Activated naive CD4-positive, alpha-beta T cell (primary cell): ENCODE measurements around the gene CFC1B.
"Not testable (repeated sequence)": the region's sequence is repeated elsewhere in the genome, so short reads cannot be mapped to it uniquely, and the experiment has no call there.

Experiments used
- DNase-seq, 4 experiments: peaks; one replicate each; lab custom pipeline; 2025; lab: John Stamatoyannopoulos, UW

Gene CFC1B

DNA sequence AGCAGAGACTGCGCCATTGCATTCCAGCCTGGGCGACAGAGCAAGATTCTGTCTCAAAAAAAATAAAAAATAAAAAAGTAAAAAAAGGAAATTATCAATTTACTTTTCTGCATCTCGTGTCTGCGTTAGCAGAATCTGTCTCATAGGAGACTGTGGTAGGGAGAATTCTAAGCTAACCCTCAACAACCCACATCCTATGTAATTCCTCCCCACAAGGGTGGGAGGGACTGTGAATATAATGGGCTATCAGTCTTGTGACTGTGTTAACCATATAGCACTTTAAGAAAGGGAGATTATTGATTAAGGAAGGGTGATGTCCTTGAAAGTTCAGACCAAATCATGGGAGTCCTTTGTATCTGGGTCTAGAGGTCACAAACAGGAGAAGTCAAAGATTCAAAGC, 45.1 kb downstream of the CFC1B start:
- not testable (repeated sequence) for DNase-seq

DNA sequence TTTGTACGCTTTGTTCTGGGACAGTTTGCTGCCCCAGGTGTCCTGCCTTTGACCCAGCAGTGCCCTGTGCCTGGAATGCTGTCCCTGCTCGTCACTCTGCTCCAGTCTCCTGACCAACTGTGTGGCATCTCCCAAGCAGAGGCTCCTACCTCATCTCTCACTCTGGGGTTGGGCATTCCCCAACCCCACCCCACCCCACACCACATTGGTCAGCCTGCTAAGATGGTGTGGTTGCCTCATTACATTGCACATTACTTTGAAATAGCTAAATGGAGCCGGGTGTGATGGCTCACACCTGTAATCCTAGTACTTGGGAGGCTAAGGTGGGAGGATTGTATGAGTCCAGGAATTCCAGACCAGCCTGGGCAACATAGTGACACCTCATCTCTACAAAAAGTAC, 50.9 kb downstream of the CFC1B start:
- not testable (repeated sequence) for DNase-seq

DNA sequence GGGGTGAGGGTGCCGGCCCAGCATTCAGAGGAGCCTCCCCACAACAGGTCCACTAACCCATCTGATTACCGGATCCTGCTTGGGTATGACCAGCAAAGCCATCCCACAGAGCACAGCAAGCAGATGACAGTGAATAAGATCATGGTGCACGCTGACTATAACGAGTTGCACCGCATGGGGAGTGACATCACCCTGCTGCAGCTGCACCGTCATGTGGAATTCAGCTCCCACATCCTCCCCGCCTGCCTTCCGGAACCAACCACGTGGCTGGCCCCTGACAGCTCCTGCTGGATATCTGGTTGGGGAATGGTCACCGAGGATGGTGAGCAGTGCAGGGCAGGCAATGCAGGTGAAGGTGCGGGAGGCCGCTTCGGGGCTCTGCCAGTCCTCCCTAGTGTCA, 53.2 kb downstream of the CFC1B start:
- DNase-seq, result not testable (repeated sequence)

DNA sequence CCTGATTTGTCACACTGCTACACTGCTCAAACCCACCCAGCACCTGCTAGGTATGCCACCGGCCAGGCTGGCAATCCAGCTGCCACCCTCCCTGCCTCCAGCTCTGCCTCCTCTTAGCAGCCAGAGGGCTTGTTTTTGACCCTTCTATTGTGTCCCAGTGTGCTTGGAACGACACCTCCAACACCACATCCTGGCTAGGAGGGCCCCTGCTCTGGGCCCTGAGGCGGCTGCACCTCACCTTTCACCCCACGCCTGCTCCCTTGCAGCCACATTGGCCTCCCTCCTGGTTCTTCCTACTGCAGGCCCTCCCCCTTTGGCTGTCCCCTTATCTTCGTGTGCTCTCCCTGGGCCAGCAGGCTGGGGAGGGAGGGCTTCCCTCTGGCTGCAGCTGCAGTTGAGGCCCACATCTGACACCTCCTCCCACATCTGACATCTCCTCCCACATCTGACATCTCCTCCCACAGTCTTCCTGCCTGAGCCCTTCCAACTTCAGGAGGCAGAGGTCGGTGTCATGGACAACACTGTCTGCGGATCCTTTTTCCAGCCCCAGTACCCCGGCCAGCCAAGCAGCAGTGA, 55.3 kb downstream of the CFC1B start:
- DNase-seq, result not testable (repeated sequence)

DNA sequence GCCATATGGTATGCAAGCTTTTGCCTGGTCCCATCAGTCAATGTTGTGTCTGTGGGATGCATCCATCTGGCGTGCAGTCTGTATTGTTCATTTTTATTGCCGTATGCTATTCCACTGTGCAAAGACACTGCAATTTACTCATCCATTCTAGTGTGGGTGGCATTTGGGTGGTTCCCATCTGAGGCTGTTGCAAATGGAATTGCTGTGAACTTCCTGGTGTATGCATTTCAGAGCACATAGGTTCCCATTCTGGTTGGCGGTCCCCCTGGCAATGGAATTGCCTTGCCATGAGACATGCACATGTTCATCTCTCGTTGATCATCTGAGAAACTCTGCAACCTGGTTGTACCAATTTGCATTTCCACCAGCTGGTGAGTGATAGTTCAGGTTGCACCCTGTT, 56.5 kb downstream of the CFC1B start:
- not testable (repeated sequence) for DNase-seq
